ENCODE results near the gene CASQ2.

DNA sequence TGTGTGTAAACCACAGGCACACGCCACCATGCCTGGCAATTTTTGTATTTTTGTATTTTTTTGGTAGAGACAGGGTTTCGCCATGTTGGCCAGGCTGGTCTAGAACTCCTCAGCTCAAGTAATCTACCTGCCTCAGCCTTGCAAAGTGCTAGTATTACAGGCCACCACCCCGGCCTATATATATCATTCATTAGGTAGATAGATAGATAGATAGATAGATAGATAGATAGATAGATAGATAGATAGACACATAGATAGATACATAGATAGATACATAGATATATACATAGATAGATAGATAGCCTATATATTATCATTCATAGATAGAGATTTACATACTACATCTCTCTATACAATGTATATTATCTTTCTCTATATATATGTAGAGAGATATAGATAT is 80.8 kb downstream of the CASQ2 start:
- TF ChIP-seq, protein P1, sequence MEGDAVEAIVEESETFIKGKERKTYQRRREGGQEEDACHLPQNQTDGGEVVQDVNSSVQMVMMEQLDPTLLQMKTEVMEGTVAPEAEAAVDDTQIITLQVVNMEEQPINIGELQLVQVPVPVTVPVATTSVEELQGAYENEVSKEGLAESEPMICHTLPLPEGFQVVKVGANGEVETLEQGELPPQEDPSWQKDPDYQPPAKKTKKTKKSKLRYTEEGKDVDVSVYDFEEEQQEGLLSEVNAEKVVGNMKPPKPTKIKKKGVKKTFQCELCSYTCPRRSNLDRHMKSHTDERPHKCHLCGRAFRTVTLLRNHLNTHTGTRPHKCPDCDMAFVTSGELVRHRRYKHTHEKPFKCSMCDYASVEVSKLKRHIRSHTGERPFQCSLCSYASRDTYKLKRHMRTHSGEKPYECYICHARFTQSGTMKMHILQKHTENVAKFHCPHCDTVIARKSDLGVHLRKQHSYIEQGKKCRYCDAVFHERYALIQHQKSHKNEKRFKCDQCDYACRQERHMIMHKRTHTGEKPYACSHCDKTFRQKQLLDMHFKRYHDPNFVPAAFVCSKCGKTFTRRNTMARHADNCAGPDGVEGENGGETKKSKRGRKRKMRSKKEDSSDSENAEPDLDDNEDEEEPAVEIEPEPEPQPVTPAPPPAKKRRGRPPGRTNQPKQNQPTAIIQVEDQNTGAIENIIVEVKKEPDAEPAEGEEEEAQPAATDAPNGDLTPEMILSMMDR (optimal IDR thresholded peaks at IDR 0.05 in 1 of 3, IDR thresholded peaks at IDR 0.05 in 1 of 3, conservative IDR thresholded peaks at IDR 0.05 in 1 of 3; ENCODE audit: extremely low read depth in 1 of 3, insufficient read depth in 2 of 3, low read length in 3 of 3): no peak
- no peak for TF ChIP-seq EZH2 (IDR thresholded peaks at IDR 0.05; ENCODE audit: low read length)
